H1 (cell line): ENCODE measurements around the gene OR2T6. TPM values are rescaled to one million over a fixed set of nuclear protein-coding genes. Genes with fewer than 3 reads are reported as not detected.

Experiments
- CTCF ChIA-PET: fragments of 300-600 bp; sonication (Branson Sonifier 250); formaldehyde crosslinking; loops from one replicate; lab custom pipeline; 2021; ENCODE audit not compliant: partially characterized antibody; lab: Charles Lee
- POLR2A ChIA-PET: fragments of 300-600 bp; sonication (Branson Sonifier 250); formaldehyde crosslinking; loops from one replicate; lab custom pipeline; 2021; ENCODE audit warnings: inconsistent platforms; ENCODE audit not compliant: partially characterized antibody; lab: Charles Lee
- DNase-seq, 2 experiments: peaks; one replicate each; pipeline versions ENCODE4 v3.0.0 to v3.0.0-alpha.2; 2010 to 2022; ENCODE audit warnings: low spot score in 2 of 2, low read depth in 1 of 2, mixed read lengths in 1 of 2
- FAIRE-seq: peaks from 2 replicates; lab custom pipeline; 2011; peaks lifted over from hg19 to GRCh38; lab: Jason Lieb, UNC
- H2AFZ ChIP-seq: 2 replicates; pipeline ENCODE4 v1.8.1; 2012; ENCODE audit warnings: low read length, inconsistent platforms
- H2AK5ac ChIP-seq: 2 replicates; pipeline ENCODE4 v1.6.1; 2013; ENCODE audit warnings: low read depth, low read length
- H2BK120ac ChIP-seq: replicated peaks from 2 replicates; pipeline ENCODE3; 2013; ENCODE audit warnings: low read depth, low read length, inconsistent platforms
- H2BK12ac ChIP-seq: 2 replicates; pipeline ENCODE4 v1.6.1; 2013; ENCODE audit warnings: low read depth, low read length
- H2BK15ac ChIP-seq: 2 replicates; pipeline ENCODE4 v1.6.1; 2013; ENCODE audit warnings: low read length
- H2BK20ac ChIP-seq: 2 replicates; pipeline ENCODE4 v1.6.1; 2013; ENCODE audit warnings: low read length
- H2BK5ac ChIP-seq: 2 replicates; pipeline ENCODE4 v1.6.1; 2013; ENCODE audit warnings: low read depth, low read length
- H3K14ac ChIP-seq: 2 replicates; pipeline ENCODE4 v1.6.1; 2013; ENCODE audit warnings: inconsistent platforms; ENCODE audit not compliant: insufficient read length
- H3K18ac ChIP-seq: 2 replicates; pipeline ENCODE4 v1.6.1; 2013; ENCODE audit warnings: low read length; ENCODE audit errors: extremely low read depth
- H3K23ac ChIP-seq: 2 replicates; pipeline ENCODE4 v1.6.1; 2013; ENCODE audit warnings: inconsistent platforms; ENCODE audit not compliant: insufficient read length
- H3K23me2 ChIP-seq: 2 replicates; pipeline ENCODE4 v1.6.1; 2013; ENCODE audit warnings: low read depth, low read length
- H3K27ac ChIP-seq: 2 replicates; pipeline ENCODE4 v1.6.1; 2011; ENCODE audit warnings: low read depth, low read length, inconsistent platforms
- H3K27me3 ChIP-seq, 4 experiments: replicated peaks in 1 of 4; 1 replicate in 1 of 4; 2 replicates in 3 of 4; pipeline versions ENCODE4 v1.6.1 to v1.8.1; 2011 to 2013; ENCODE audit warnings: low read length in 3 of 4, mild to moderate bottlenecking in 3 of 4, inconsistent platforms in 2 of 4, mixed read lengths in 2 of 4, moderate library complexity in 1 of 4; ENCODE audit not compliant: control insufficient read depth in 3 of 4, insufficient read depth in 3 of 4; ENCODE audit errors: extremely low read depth in 1 of 4
- H3K36me3 ChIP-seq, 4 experiments: 2 replicates each; pipeline versions ENCODE4 v1.6.1 to v1.8.1; 2011 to 2013; ENCODE audit warnings: mild to moderate bottlenecking in 4 of 4, low read length in 3 of 4, moderate library complexity in 2 of 4, control low read depth in 1 of 4, inconsistent platforms in 1 of 4; ENCODE audit not compliant: insufficient read depth in 4 of 4, control insufficient read depth in 2 of 4
- H3K4ac ChIP-seq: replicated peaks from 2 replicates; pipeline ENCODE3; 2013; ENCODE audit warnings: low read length, low read depth, mixed read lengths, inconsistent platforms; ENCODE audit not compliant: insufficient read length
- H3K4me1 ChIP-seq, 4 experiments: replicated peaks in 1 of 4; 1 replicate in 1 of 4; 2 replicates in 3 of 4; pipeline versions ENCODE4 v1.6.1 to v1.8.1; 2011 to 2013; ENCODE audit warnings: low read length in 3 of 4, inconsistent platforms in 2 of 4, mixed read lengths in 1 of 4; ENCODE audit not compliant: insufficient read depth in 4 of 4, control insufficient read depth in 3 of 4
- H3K4me2 ChIP-seq, 2 experiments: 2 replicates each; pipeline versions ENCODE4 v1.6.1 to v1.8.1; 2011 to 2013; ENCODE audit warnings: low read depth in 2 of 2, low read length in 2 of 2, control low read depth in 1 of 2, inconsistent platforms in 1 of 2, mild to moderate bottlenecking in 1 of 2; ENCODE audit not compliant: insufficient read depth in 1 of 2
- H3K4me3 ChIP-seq, 4 experiments: fragments of 200-600, 300-600 bp in 1 of 4; sonication (generic), shearing (Covaris generic), sonication (Bioruptor Twin) in 1 of 4; 2 replicates each; pipeline versions ENCODE4 v1.5.1 to v1.8.1; 2011 to 2016; ENCODE audit warnings: low read length in 4 of 4, low read depth in 3 of 4, control low read depth in 2 of 4, inconsistent platforms in 2 of 4, mild to moderate bottlenecking in 2 of 4, mixed read lengths in 1 of 4, moderate library complexity in 1 of 4; ENCODE audit not compliant: insufficient read depth in 2 of 4; ENCODE audit errors: extremely low read depth in 1 of 4
- H3K56ac ChIP-seq: replicated peaks from 2 replicates; pipeline ENCODE3; 2013; ENCODE audit warnings: low read depth, mild to moderate bottlenecking, mixed read lengths, low read length, inconsistent platforms; ENCODE audit not compliant: insufficient read length
- H3K79me1 ChIP-seq: 2 replicates; pipeline ENCODE4 v1.6.1; 2013; ENCODE audit warnings: low read depth, low read length, control low read depth
- H3K79me2 ChIP-seq, 2 experiments: 2 replicates each; pipeline versions ENCODE4 v1.6.1 to v1.8.1; 2012 to 2013; ENCODE audit warnings: low read length in 2 of 2, mild to moderate bottlenecking in 2 of 2, inconsistent platforms in 1 of 2; ENCODE audit not compliant: insufficient read depth in 2 of 2, control insufficient read depth in 1 of 2
- H3K9ac ChIP-seq, 4 experiments: replicated peaks in 1 of 4; 1 replicate in 1 of 4; 2 replicates in 3 of 4; pipeline versions ENCODE4 v1.6.1 to v1.8.1; 2011 to 2013; ENCODE audit warnings: low read depth in 3 of 4, low read length in 3 of 4, control low read depth in 2 of 4, mild to moderate bottlenecking in 2 of 4, moderate library complexity in 2 of 4, inconsistent platforms in 1 of 4; ENCODE audit errors: extremely low read depth in 1 of 4
- H3K9me3 ChIP-seq, 2 experiments: 2 replicates each; pipeline versions ENCODE4 v1.6.1 to v1.8.1; 2012 to 2013; ENCODE audit warnings: mild to moderate bottlenecking in 2 of 2, moderate library complexity in 2 of 2, control low read depth in 1 of 2, inconsistent platforms in 1 of 2, low read depth in 1 of 2, low read length in 1 of 2, mixed read lengths in 1 of 2; ENCODE audit not compliant: insufficient read depth in 2 of 2
- H4K20me1 ChIP-seq, 2 experiments: replicated peaks in 1 of 2; 2 replicates each; pipeline versions ENCODE3 to v1.8.1; 2011 to 2013; ENCODE audit warnings: inconsistent platforms in 2 of 2, low read length in 2 of 2, mild to moderate bottlenecking in 1 of 2; ENCODE audit not compliant: insufficient read depth in 2 of 2, control insufficient read depth in 1 of 2
- H4K5ac ChIP-seq: 2 replicates; pipeline ENCODE4 v1.6.1; 2013; ENCODE audit warnings: low read length, low read depth, mixed read lengths, inconsistent platforms; ENCODE audit not compliant: insufficient read length
- H4K8ac ChIP-seq: 2 replicates; pipeline ENCODE4 v1.8.0; 2013; ENCODE audit warnings: mild to moderate bottlenecking, moderate library complexity, low read length, inconsistent platforms; ENCODE audit not compliant: insufficient read depth; ENCODE audit errors: extremely low read depth
- H4K91ac ChIP-seq: replicated peaks from 2 replicates; pipeline ENCODE3; 2013; ENCODE audit warnings: low read length, mixed read lengths, inconsistent platforms; ENCODE audit not compliant: insufficient read length
- E2F6 ChIP-seq: IDR thresholded peaks from 2 replicates; pipeline ENCODE4 v1.6.1; 2012; ENCODE audit warnings: inconsistent platforms
- EP300 ChIP-seq, 2 experiments: IDR thresholded peaks; 1 replicate in 1 of 2; 2 replicates in 1 of 2; pipeline ENCODE4 v1.6.1; 2011 to 2012; ENCODE audit warnings: low read depth in 2 of 2, low read length in 2 of 2, mild to moderate bottlenecking in 2 of 2, borderline replicate concordance in 1 of 2, inconsistent platforms in 1 of 2, moderate library complexity in 1 of 2
- HDAC2 ChIP-seq, 2 experiments: fragments of 300-600 bp in 1 of 2; sonication (generic) in 1 of 2; IDR thresholded peaks; 2 replicates each; pipeline ENCODE4 v1.6.1; 2011 to 2012; ENCODE audit warnings: low read depth in 2 of 2, low read length in 2 of 2, mild to moderate bottlenecking in 2 of 2, moderate library complexity in 2 of 2, borderline replicate concordance in 1 of 2, inconsistent platforms in 1 of 2
- RFX5 ChIP-seq: IDR thresholded peaks from 2 replicates; pipeline ENCODE4 v1.6.1; 2011; ENCODE audit warnings: low read depth, low read length, improper control_type of control experiment, borderline replicate concordance
- TBP ChIP-seq: IDR thresholded peaks from 2 replicates; pipeline ENCODE4 v1.6.1; 2011; ENCODE audit warnings: low read depth, low read length, improper control_type of control experiment
- WGBS, 2 experiments: shearing (Covaris generic) in 1 of 2; methylation state at CpG; one replicate each; pipeline versions ENCODE4 v1.1.6 to v1.1.7; 2013 to 2015; ENCODE audit warnings: low lambda C conversion rate in 2 of 2, mixed read lengths in 2 of 2, inconsistent platforms in 1 of 2, low coverage in 1 of 2, missing lambda C conversion rate in 1 of 2; ENCODE audit not compliant: insufficient replicate concordance in 2 of 2, insufficient coverage in 1 of 2, insufficient read length in 1 of 2; ENCODE audit errors: extremely low coverage in 1 of 2, missing lambda C conversion rate in 1 of 2; 5-methylcytosine and 5-hydroxymethylcytosine counted together
- polyA plus RNA-seq, 7 experiments: library from polyadenylated mRNA; depleted of rRNA in 3 of 7; stranded (reverse) in 5 of 7; unstranded in 2 of 7; fragments of >200 nt in 5 of 7; fragments of 200-250 nt in 2 of 7; gene quantifications; 1 replicate in 5 of 7; 2 replicates in 1 of 7; 4 replicates in 1 of 7; pipeline versions ENCODE4 v1.2.1 to v1.2.3, GENCODE V29; 2011 to 2013; ENCODE audit warnings: missing spikeins in 2 of 7, mixed read lengths in 2 of 7
- total RNA-seq: library from RNA; stranded (reverse); fragmentation: NEBNext Ultra II Directional; extraction: Animal tissue kit (Norgen Biotek cat#: 25700); gene quantifications from 2 replicates; pipeline ENCODE4 v1.2.1, GENCODE V29; 2021

OR2T6 gene
- total and polyA plus RNA-seq, 2 of the 8 experiments (the other 6 are each of a cell fraction or from before 2014, with no cell fraction given) = not detected

DNA sequence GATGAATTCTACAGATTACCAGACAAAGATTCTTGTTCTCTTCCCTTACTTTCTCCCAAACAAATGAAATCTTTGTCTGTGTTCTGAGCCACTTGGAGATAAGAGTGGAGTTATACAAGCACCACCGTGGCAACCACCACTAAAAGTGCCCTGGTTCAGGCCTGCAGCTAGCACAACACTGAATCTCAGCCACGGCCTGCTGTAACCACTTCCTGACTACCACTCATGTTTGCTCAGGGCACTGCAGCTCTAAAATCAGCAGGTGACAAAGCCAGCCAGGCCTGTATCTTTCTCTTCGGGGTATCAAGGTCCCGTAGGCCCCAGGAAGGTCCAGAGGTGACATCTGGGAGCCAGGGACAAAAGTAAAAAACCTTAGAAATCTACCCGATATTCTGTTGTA is 3.2 kb upstream of the OR2T6 start:
- H4K91ac ChIP-seq = no peak overlapping the region
- FAIRE-seq (no peak), DNase-seq (no peak)
- H4K20me1 ChIP-seq = no peaks in the 10 kb centered on the region
- no peak overlapping the region for H2AFZ ChIP-seq
- no peak overlapping the region for H3K27ac ChIP-seq
- H2BK15ac ChIP-seq = no peak overlapping the region
- no peak overlapping the region for H3K18ac ChIP-seq
- no peak overlapping the region for H4K5ac ChIP-seq
- H3K4me2 ChIP-seq = no peak overlapping the region
- ChIA-PET POLR2A (no interaction called here), CTCF (interaction anchor here (0.7 kb wide), 1 partner anchor 435 kb away, joined by 3 read pairs; no protein-coding TSS in a partner anchor)
- H3K4me1 ChIP-seq = no peaks in the 10 kb centered on the region
- no peaks in the 10 kb centered on the region for H3K36me3 ChIP-seq
- H3K14ac ChIP-seq = no peak overlapping the region
- no peak overlapping the region for H2BK20ac ChIP-seq
- H2BK5ac ChIP-seq = no peak overlapping the region
- H2AK5ac ChIP-seq = no peak overlapping the region
- H3K4me3 ChIP-seq = no peak overlapping the region
- no peaks in the 10 kb centered on the region for H3K79me1 ChIP-seq
- H3K56ac ChIP-seq = no peak overlapping the region
- H3K23ac ChIP-seq = no peak overlapping the region
- WGBS, 2 experiments = 77% methylated on average over 5 of the region's 5 CpGs; no CpG with 5 or more reads in 1 of the 2 experiments
- peaks cover 64 to 70% of the 10 kb centered on the region in 2 experiments for H3K9me3 ChIP-seq
- no peak overlapping the region for H3K4ac ChIP-seq
- no peaks in the 10 kb centered on the region for H3K23me2 ChIP-seq
- H2BK12ac ChIP-seq = no peak overlapping the region
- no peaks in the 10 kb centered on the region for H3K79me2 ChIP-seq
- no peak overlapping the region for H3K9ac ChIP-seq
- H2BK120ac ChIP-seq = no peak overlapping the region
- no peak overlapping the region for H4K8ac ChIP-seq
- H3K27me3 ChIP-seq = no peaks in the 10 kb centered on the region
- TF ChIP-seq TBP (no peak), E2F6 (no peak), EP300 (IDR thresholded peaks at IDR 0.05; ENCODE audit: borderline replicate concordance in 1 of 2, low read depth in 2 of 2, low read length in 2 of 2) (no peak), HDAC2 (IDR thresholded peaks at IDR 0.05; ENCODE audit: borderline replicate concordance in 1 of 2, low read depth in 2 of 2, low read length in 2 of 2) (no peak), RFX5 (no peak)
